Right lobe of liver (tissue), 4 donors: ENCODE results near the gene GYG1.

Experiments used
- CTCF ChIP-seq, 4 donors: fragments of 200-600 bp in 3 of 4; fragments of 450-650 bp in 1 of 4; IDR thresholded peaks; one replicate each; pipeline versions ENCODE4 v1.5.1 to v1.8.0; 2016 to 2022; ENCODE audit warnings: antibody characterized with exemption in 4 of 4, mild to moderate bottlenecking in 2 of 4
- POLR2A ChIP-seq: fragments of 450-650 bp; IDR thresholded peaks from one replicate; pipeline ENCODE4 v1.6.1; 2017; ENCODE audit warnings: antibody characterized with exemption, mild to moderate bottlenecking
- donor health status: DM: no; HTN: no; CAD: no.
- donor health status: DM: no; HTN: no; CAD: no.
- donor health status: DM: no; HTN: yes; CAD: no.

DNA sequence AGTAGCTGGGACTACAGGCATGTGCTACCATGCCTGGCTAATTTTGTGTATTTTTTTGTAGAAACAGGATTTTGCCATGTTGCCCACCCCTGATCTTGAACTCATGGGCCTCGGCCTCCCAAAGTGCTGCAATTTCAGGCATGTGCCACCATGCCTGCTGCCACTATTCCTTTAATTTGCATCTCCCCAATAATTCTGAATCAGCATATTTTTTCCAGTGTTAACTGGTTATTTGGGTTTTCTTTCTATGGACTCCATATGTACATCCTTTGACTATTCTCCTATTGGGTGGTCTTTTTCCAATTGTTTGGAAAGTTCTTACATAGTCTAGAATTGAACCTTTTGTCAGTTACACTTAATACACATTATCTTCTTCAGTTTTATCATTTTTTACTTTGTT lies 66.9 kb downstream of the GYG1 start:
- TF ChIP-seq CTCF (IDR thresholded peaks at IDR 0.05) (no peak), POLR2A (no peak)
